ENCODE data around the gene OR8B3. TPM values are rescaled to one million over a fixed set of nuclear protein-coding genes. Genes with fewer than 3 reads are reported as not detected.

OR8B3 gene
- total and polyA plus RNA-seq, 4 experiments from 2014 or later, result not detected

DNA sequence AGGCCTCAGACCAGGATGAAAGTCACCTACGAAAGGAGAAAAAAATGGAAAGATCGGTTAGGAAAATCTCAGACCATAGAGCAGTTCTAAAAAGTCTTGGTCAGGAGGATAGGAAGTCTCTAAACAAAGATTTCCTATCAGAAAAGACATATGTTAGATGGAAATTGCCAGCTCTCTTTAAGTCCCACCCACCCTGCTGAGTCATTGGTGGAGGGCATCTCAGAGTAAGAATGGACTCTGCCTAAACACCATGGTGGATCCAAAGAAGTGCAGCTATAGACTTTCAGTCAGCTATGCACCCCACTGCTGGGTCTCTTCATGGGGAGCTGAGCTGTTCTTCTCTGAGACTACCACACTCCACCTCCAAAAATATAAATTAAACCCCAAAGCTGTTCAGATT, 18.2 kb downstream of the OR8B3 start:
- no peaks in the 10 kb centered on the region for H3K9me3 ChIP-seq (ENCODE audit: control insufficient read depth in 1 of 2, low read length in 2 of 2)
- DNase-seq, result no peak
- no peak overlapping the region for H3K27ac ChIP-seq (ENCODE audit: low read depth, low read length)
- no peaks in the 10 kb centered on the region for H3K36me3 ChIP-seq (ENCODE audit: insufficient read depth, low read length)
- H3K4me3 ChIP-seq (ENCODE audit: low read length in 2 of 2), result no peak overlapping the region
- ChIA-PET CTCF (ENCODE audit: partially characterized antibody) (no interaction called here), POLR2A (ENCODE audit: partially characterized antibody) (no interaction called here)
- H3K4me1 ChIP-seq (ENCODE audit: insufficient read depth, low read length), result no peaks in the 10 kb centered on the region
- H3K4me1 Mint-ChIP-seq, result no peaks in the 10 kb centered on the region
- H3K27me3 ChIP-seq (ENCODE audit: insufficient read depth, low read length), result no peaks in the 10 kb centered on the region
- no peaks in the 10 kb centered on the region for H3K9me3 Mint-ChIP-seq
- H3K27ac Mint-ChIP-seq, result no peak overlapping the region
- no peaks in the 10 kb centered on the region for H3K36me3 Mint-ChIP-seq
- H3K4me3 Mint-ChIP-seq, result no peak overlapping the region
- intact Hi-C loops (cut with micrococcal nuclease), result no loop called here
- no peaks in the 10 kb centered on the region for H3K27me3 Mint-ChIP-seq

DNA sequence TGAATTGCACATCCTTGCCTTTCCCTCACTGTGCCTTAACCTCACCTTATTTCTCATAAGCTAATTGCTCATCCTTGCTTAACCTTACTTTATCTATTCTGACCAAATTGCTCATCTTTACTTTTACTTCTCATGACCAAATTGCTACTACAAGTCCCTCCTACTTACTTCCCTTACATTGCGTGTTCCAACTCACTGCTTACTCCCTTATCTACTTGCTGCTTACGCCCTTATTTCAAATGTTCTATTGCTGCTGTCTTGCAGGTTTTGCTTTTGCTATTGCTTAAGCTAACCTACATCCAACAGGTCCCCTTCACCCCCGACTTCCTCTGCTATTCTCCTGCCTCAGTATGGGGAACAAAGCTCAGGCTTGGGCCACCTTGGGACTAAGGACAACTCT, 22.5 kb downstream of the OR8B3 start:
- no peaks in the 10 kb centered on the region for H3K9me3 ChIP-seq (ENCODE audit: control insufficient read depth in 1 of 2, low read length in 2 of 2)
- H3K27ac ChIP-seq (ENCODE audit: low read depth, low read length), result no peak overlapping the region
- H3K36me3 ChIP-seq (ENCODE audit: insufficient read depth, low read length), result no peaks in the 10 kb centered on the region
- Mint-ChIP-seq H3K4me1 (no peaks in the 10 kb centered on the region), H3K9me3 (no peaks in the 10 kb centered on the region), H3K4me3 (no peak overlapping the region), H3K36me3 (no peaks in the 10 kb centered on the region), H3K27me3 (no peaks in the 10 kb centered on the region), H3K27ac (no peak overlapping the region)
- ChIA-PET CTCF (ENCODE audit: partially characterized antibody) (no interaction called here), POLR2A (ENCODE audit: partially characterized antibody) (no interaction called here)
- intact Hi-C loops (cut with micrococcal nuclease), result no loop called here
- H3K27me3 ChIP-seq (ENCODE audit: insufficient read depth, low read length), result no peaks in the 10 kb centered on the region
- H3K4me1 ChIP-seq (ENCODE audit: insufficient read depth, low read length), result no peaks in the 10 kb centered on the region
- no peak overlapping the region for H3K4me3 ChIP-seq (ENCODE audit: low read length in 2 of 2)
- no peak for DNase-seq

DNA sequence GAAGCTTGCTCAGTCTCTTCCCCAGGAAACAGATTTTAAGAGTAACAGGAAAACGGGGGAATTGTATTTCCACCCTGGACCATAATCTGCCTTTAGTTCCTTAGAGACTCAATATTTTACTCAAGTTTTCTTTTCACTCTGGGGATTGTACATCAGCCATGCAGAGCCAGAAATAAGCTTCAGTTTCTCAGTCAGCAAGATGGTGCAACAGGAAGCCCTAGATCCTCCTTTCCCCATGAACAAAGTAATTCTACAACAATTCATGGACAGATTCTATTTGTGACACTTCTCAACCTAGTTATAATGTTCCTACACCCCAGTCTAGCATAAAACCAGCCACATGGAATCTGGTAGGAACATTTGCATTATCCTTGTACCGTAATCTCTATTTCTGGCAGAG, 39.3 kb downstream of the OR8B3 start:
- CTCF ChIA-PET (ENCODE audit: partially characterized antibody), result no interaction called here
- no peaks in the 10 kb centered on the region for H3K4me1 Mint-ChIP-seq
- intact Hi-C loops (cut with micrococcal nuclease), result no loop called here
- peaks cover 0 to 3% (median 0%) of the 10 kb centered on the region in 8 donors for H3K9me3 Mint-ChIP-seq
- H3K4me3 Mint-ChIP-seq, result no peak overlapping the region
- no peaks in the 10 kb centered on the region for H3K27me3 Mint-ChIP-seq
- H3K36me3 Mint-ChIP-seq, result no peaks in the 10 kb centered on the region
- Histone ChIP-seq H3K27ac (ENCODE audit: low read depth, low read length) (no peak overlapping the region), H3K27me3 (ENCODE audit: insufficient read depth, low read length) (no peaks in the 10 kb centered on the region), H3K9me3 (ENCODE audit: control insufficient read depth in 1 of 2, low read length in 2 of 2) (no peaks in the 10 kb centered on the region), H3K4me3 (ENCODE audit: low read length in 2 of 2) (no peak overlapping the region), H3K36me3 (ENCODE audit: insufficient read depth, low read length) (no peaks in the 10 kb centered on the region), H3K4me1 (ENCODE audit: insufficient read depth, low read length) (no peaks in the 10 kb centered on the region)
- POLR2A ChIA-PET (ENCODE audit: partially characterized antibody), result no interaction called here
- no peak for DNase-seq
- no peak overlapping the region for H3K27ac Mint-ChIP-seq

DNA sequence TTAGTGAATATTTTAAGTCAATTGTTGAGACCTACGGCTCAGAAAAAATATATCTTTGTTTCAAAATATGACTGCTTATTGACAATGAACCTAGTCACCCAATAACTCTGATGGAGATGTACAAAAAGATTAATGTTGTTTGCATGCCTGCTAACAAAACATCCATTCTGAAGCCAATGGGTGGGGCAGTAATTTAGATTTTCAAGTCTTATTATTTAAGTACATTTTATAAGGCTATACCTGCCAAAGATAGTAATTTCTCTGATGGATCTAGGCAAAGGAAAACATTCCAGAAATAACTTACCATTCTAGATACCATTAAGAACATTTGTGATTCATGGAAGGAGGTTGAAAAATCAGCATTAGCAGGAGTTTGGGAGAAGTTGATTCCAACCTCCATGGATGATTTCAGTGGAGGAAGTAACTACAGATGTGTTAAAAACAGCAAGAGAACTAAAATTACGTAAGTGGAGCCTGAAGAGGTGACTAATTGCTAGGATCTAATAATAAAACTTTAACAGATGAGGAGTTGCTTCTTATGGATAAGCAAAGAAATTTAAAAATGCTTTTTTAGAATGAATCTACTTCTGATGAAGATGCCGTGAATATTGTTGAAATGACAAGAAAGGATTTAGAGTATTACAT, 52.4 kb downstream of the OR8B3 start:
- Mint-ChIP-seq H3K36me3 (no peaks in the 10 kb centered on the region), H3K4me3 (no peak overlapping the region), H3K27me3 (no peaks in the 10 kb centered on the region), H3K4me1 (no peaks in the 10 kb centered on the region), H3K9me3 (peaks cover 0 to 10% (median 3%) of the 10 kb centered on the region in 8 donors), H3K27ac (no peak overlapping the region)
- Histone ChIP-seq H3K27ac (ENCODE audit: low read depth, low read length) (no peak overlapping the region), H3K36me3 (ENCODE audit: insufficient read depth, low read length) (no peaks in the 10 kb centered on the region), H3K4me1 (ENCODE audit: insufficient read depth, low read length) (no peaks in the 10 kb centered on the region), H3K4me3 (ENCODE audit: low read length in 2 of 2) (no peak overlapping the region), H3K9me3 (ENCODE audit: control insufficient read depth in 1 of 2, low read length in 2 of 2) (no peaks in the 10 kb centered on the region), H3K27me3 (ENCODE audit: insufficient read depth, low read length) (no peaks in the 10 kb centered on the region)
- DNase-seq, result no peak
- intact Hi-C loops (cut with micrococcal nuclease), result no loop called here
- ChIA-PET CTCF (ENCODE audit: partially characterized antibody) (no interaction called here), POLR2A (ENCODE audit: partially characterized antibody) (no interaction called here)

Other genes starting within 250 kb of the OR8B3 start
- gene OR10D3, start 215.7 kb downstream of the OR8B3 start, total RNA-seq, result not detected
- not detected for gene OR10D3, start 215.7 kb downstream of the OR8B3 start, polyA plus RNA-seq
- not detected for gene OR8G1, start 157.9 kb downstream of the OR8B3 start, total RNA-seq
- gene OR8G1, start 157.9 kb downstream of the OR8B3 start, polyA plus RNA-seq, result not detected
- gene OR8G5, start 142.6 kb downstream of the OR8B3 start, total RNA-seq, result not detected
- gene OR8G5, start 142.6 kb downstream of the OR8B3 start, polyA plus RNA-seq, result not detected
- not detected for gene OR8D1, start 85.1 kb downstream of the OR8B3 start, total RNA-seq
- gene OR8D1, start 85.1 kb downstream of the OR8B3 start, polyA plus RNA-seq, result not detected
- gene OR8D2, start 78.8 kb downstream of the OR8B3 start, total RNA-seq, result not detected
- gene OR8D2, start 78.8 kb downstream of the OR8B3 start, polyA plus RNA-seq, result not detected
- not detected for gene OR8B2, start 14.5 kb downstream of the OR8B3 start, total RNA-seq
- gene OR8B2, start 14.5 kb downstream of the OR8B3 start, polyA plus RNA-seq, result not detected
- not detected for gene OR8B4, start 25.8 kb upstream of the OR8B3 start, total RNA-seq
- not detected for gene OR8B4, start 25.8 kb upstream of the OR8B3 start, polyA plus RNA-seq
- gene OR8B8, start 46.7 kb upstream of the OR8B3 start, total RNA-seq, result not detected
- not detected for gene OR8B8, start 46.7 kb upstream of the OR8B3 start, polyA plus RNA-seq
- gene OR8B12, start 144.6 kb upstream of the OR8B3 start, total RNA-seq, result not detected
- gene OR8B12, start 144.6 kb upstream of the OR8B3 start, polyA plus RNA-seq, result not detected
- gene OR8A1, start 171.0 kb upstream of the OR8B3 start, total RNA-seq, result not detected
- not detected for gene OR8A1, start 171.0 kb upstream of the OR8B3 start, polyA plus RNA-seq
- gene PANX3, start 212.4 kb upstream of the OR8B3 start, total RNA-seq, result not detected
- not detected for gene PANX3, start 212.4 kb upstream of the OR8B3 start, polyA plus RNA-seq
- gene TBRG1, start 223.8 kb upstream of the OR8B3 start, total RNA-seq, result 10 to 100 TPM; 69.3 to 75.8 TPM
- 10 to 100 TPM; 34.6 to 42.3 TPM for gene TBRG1, start 223.8 kb upstream of the OR8B3 start, polyA plus RNA-seq